IMR-90 (cell line): ENCODE measurements around the gene UGGT2.

Source experiments
- BHLHE40 ChIP-seq: fragments of 150-350 bp; IDR thresholded peaks from 2 replicates; pipeline ENCODE4 v1.6.1; 2016; ENCODE audit warnings: mild to moderate bottlenecking, low read depth, low read length
- CEBPB ChIP-seq: IDR thresholded peaks from 2 replicates; pipeline ENCODE4 v1.6.1; 2012; ENCODE audit warnings: low read depth, low read length, improper control_type of control experiment
- CHD1 ChIP-seq: IDR thresholded peaks from 2 replicates; pipeline ENCODE4 v1.6.1; 2012; ENCODE audit warnings: low read depth, low read length, improper control_type of control experiment
- FOS ChIP-seq: fragments of 150-350 bp; IDR thresholded peaks from 2 replicates; pipeline ENCODE4 v1.6.1; 2016; ENCODE audit warnings: low read depth, low read length
- MAFK ChIP-seq: IDR thresholded peaks from 2 replicates; pipeline ENCODE4 v1.6.1; 2012; ENCODE audit warnings: low read depth, low read length, improper control_type of control experiment
- MAZ ChIP-seq: IDR thresholded peaks from 2 replicates; pipeline ENCODE4 v1.6.1; 2012; ENCODE audit warnings: low read depth, mild to moderate bottlenecking, low read length, improper control_type of control experiment, moderate library complexity, borderline replicate concordance
- MXI1 ChIP-seq: IDR thresholded peaks from 2 replicates; pipeline ENCODE4 v1.6.1; 2012; ENCODE audit warnings: low read depth, mild to moderate bottlenecking, low read length, moderate library complexity, borderline replicate concordance
- POLR2A ChIP-seq: IDR thresholded peaks from 2 replicates; pipeline ENCODE4 v1.6.1; 2012; ENCODE audit warnings: mild to moderate bottlenecking, low read depth, low read length
- RAD21 ChIP-seq: IDR thresholded peaks from 2 replicates; pipeline ENCODE4 v1.6.1; 2012; ENCODE audit warnings: low read length, improper control_type of control experiment
- RCOR1 ChIP-seq: IDR thresholded peaks from 2 replicates; pipeline ENCODE4 v1.6.1; 2012; ENCODE audit warnings: mild to moderate bottlenecking, low read length, improper control_type of control experiment; ENCODE audit not compliant: insufficient replicate concordance
- RFX5 ChIP-seq: IDR thresholded peaks from 2 replicates; pipeline ENCODE4 v1.8.0; 2012; ENCODE audit warnings: low read depth, mild to moderate bottlenecking, low read length, moderate library complexity
- SMC3 ChIP-seq: fragments of 150-350 bp; IDR thresholded peaks from 2 replicates; pipeline ENCODE4 v1.6.1; 2016; ENCODE audit warnings: low read depth, mild to moderate bottlenecking, antibody characterized with exemption, low read length, moderate library complexity
- TF ChIP-seq, protein P1 (sequence below): conservative IDR thresholded peaks from 2 replicates; pipeline ENCODE4 v1.5.1; 2012; ENCODE audit warnings: mild to moderate bottlenecking, low read depth, low read length, improper control_type of control experiment
- TF ChIP-seq, protein P2 (sequence below): fragments of 150-350 bp; IDR thresholded peaks from 2 replicates; pipeline ENCODE4 v1.6.1; 2016; ENCODE audit warnings: low read depth, mild to moderate bottlenecking, low read length, moderate library complexity, borderline replicate concordance

DNA sequence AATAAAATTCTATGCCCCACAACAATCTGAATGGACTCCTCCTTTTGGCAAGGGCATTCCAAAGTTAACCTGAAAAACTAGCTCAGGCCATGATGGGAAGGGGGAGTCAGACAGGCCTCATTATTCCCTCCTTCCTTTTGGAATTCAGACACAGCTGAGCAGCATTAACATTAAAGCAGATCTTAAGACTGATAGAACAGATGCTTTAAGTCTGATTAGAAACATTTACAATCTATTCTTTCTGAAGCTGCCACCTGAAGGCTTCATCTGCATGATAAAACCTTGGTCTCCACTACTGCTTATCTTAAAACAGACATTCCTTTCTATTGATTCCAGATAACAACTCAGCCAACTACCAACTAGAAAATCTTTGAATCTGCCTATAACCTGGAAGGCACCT, 98.9 kb downstream of the UGGT2 start:
- no peak for TF ChIP-seq POLR2A
- TF ChIP-seq, protein P1, sequence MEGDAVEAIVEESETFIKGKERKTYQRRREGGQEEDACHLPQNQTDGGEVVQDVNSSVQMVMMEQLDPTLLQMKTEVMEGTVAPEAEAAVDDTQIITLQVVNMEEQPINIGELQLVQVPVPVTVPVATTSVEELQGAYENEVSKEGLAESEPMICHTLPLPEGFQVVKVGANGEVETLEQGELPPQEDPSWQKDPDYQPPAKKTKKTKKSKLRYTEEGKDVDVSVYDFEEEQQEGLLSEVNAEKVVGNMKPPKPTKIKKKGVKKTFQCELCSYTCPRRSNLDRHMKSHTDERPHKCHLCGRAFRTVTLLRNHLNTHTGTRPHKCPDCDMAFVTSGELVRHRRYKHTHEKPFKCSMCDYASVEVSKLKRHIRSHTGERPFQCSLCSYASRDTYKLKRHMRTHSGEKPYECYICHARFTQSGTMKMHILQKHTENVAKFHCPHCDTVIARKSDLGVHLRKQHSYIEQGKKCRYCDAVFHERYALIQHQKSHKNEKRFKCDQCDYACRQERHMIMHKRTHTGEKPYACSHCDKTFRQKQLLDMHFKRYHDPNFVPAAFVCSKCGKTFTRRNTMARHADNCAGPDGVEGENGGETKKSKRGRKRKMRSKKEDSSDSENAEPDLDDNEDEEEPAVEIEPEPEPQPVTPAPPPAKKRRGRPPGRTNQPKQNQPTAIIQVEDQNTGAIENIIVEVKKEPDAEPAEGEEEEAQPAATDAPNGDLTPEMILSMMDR: no peak
- TF ChIP-seq SMC3: no peak
- no peak for TF ChIP-seq MAFK
- no peak for TF ChIP-seq BHLHE40
- TF ChIP-seq MAZ: no peak
- no peak for TF ChIP-seq RAD21
- TF ChIP-seq CHD1: no peak
- TF ChIP-seq RFX5: no peak
- TF ChIP-seq CEBPB: no peak
- no peak for TF ChIP-seq MXI1
- TF ChIP-seq, protein P2, sequence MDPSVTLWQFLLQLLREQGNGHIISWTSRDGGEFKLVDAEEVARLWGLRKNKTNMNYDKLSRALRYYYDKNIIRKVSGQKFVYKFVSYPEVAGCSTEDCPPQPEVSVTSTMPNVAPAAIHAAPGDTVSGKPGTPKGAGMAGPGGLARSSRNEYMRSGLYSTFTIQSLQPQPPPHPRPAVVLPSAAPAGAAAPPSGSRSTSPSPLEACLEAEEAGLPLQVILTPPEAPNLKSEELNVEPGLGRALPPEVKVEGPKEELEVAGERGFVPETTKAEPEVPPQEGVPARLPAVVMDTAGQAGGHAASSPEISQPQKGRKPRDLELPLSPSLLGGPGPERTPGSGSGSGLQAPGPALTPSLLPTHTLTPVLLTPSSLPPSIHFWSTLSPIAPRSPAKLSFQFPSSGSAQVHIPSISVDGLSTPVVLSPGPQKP: no peak
- no peak for TF ChIP-seq RCOR1
- TF ChIP-seq FOS: no peak
